Endothelial cell of umbilical vein (primary cell): ENCODE measurements around the gene MEF2C.

ENCODE experiments used
- EZH2 ChIP-seq: IDR thresholded peaks from 2 replicates; pipeline ENCODE4 v1.6.1; 2012; ENCODE audit warnings: borderline replicate concordance, low read depth, mild to moderate bottlenecking, moderate library complexity, low read length, inconsistent platforms; ENCODE audit not compliant: severe bottlenecking
- FOS ChIP-seq: IDR thresholded peaks from 2 replicates; pipeline ENCODE4 v1.6.1; 2011; ENCODE audit warnings: mild to moderate bottlenecking, low read length, moderate library complexity, borderline replicate concordance; ENCODE audit not compliant: insufficient read depth
- JUN ChIP-seq: IDR thresholded peaks from 2 replicates; pipeline ENCODE4 v1.6.1; 2011; ENCODE audit warnings: borderline replicate concordance, low read depth; ENCODE audit not compliant: insufficient read length, insufficient read depth
- MAX ChIP-seq: IDR thresholded peaks from 2 replicates; pipeline ENCODE4 v1.6.1; 2011; ENCODE audit not compliant: insufficient read depth, insufficient read length
- MYC ChIP-seq: IDR thresholded peaks from one replicate; pipeline ENCODE4 v1.6.1; 2011; ENCODE audit warnings: mild to moderate bottlenecking, low read depth, low read length
- POLR2A ChIP-seq: IDR thresholded peaks from 2 replicates; pipeline ENCODE4 v1.6.1; 2012; ENCODE audit warnings: low read depth, mild to moderate bottlenecking, control low read depth, low read length
- POLR2AphosphoS5 ChIP-seq: IDR thresholded peaks from 2 replicates; pipeline ENCODE4 v1.6.1; 2012; ENCODE audit warnings: low read depth, mild to moderate bottlenecking, control low read depth, low read length, moderate library complexity; ENCODE audit not compliant: insufficient read depth
- TF ChIP-seq, protein P1 (sequence below), 2 donors: IDR thresholded peaks; 1 replicate in 1 of 2; 2 replicates in 1 of 2; pipeline ENCODE4 v1.5.1; 2011; ENCODE audit warnings: low read length in 2 of 2, mild to moderate bottlenecking in 2 of 2, moderate library complexity in 2 of 2, control low read depth in 1 of 2, inconsistent platforms in 1 of 2, low read depth in 1 of 2; ENCODE audit not compliant: insufficient read depth in 1 of 2; ENCODE audit errors: extremely low read depth in 1 of 2

- TF ChIP-seq FOS (no peak), POLR2AphosphoS5 (no peak), POLR2A (no peak), MAX (no peak), EZH2 (no peak), MYC (no peak), JUN (no peak)
- TF ChIP-seq, protein P1, sequence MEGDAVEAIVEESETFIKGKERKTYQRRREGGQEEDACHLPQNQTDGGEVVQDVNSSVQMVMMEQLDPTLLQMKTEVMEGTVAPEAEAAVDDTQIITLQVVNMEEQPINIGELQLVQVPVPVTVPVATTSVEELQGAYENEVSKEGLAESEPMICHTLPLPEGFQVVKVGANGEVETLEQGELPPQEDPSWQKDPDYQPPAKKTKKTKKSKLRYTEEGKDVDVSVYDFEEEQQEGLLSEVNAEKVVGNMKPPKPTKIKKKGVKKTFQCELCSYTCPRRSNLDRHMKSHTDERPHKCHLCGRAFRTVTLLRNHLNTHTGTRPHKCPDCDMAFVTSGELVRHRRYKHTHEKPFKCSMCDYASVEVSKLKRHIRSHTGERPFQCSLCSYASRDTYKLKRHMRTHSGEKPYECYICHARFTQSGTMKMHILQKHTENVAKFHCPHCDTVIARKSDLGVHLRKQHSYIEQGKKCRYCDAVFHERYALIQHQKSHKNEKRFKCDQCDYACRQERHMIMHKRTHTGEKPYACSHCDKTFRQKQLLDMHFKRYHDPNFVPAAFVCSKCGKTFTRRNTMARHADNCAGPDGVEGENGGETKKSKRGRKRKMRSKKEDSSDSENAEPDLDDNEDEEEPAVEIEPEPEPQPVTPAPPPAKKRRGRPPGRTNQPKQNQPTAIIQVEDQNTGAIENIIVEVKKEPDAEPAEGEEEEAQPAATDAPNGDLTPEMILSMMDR (IDR thresholded peaks at IDR 0.05; ENCODE audit: extremely low read depth in 1 of 2, insufficient read depth in 1 of 2, low read depth in 1 of 2, low read length in 2 of 2): no peak
Measured at GRCh38 chr5:88846434-88846833, 36.5 kb downstream of the MEF2C start.
